Suppressor macrophage treated with lipopolysaccharide for 4 hours (primary cell): Measurements from ENCODE around the gene PPFIBP1.

Experiments used
- DNase-seq: peaks from one replicate; pipeline ENCODE4 v3.0.0-alpha.2; 2020

Gene PPFIBP1

GRCh38 chr12:27523642-27524493, at the start of gene PPFIBP1:
TSS of gene PPFIBP1 (plus strand) at chr12:27524206. CDS start at chr12:27633397, 109,191 bp downstream.
- peak; percentile 98 for DNase-seq

GRCh38 chr12:27474344-27474743, 49.7 kb upstream of the PPFIBP1 start:
- DNase-seq: no peak

- DNase-seq: no peak
Measured at GRCh38 chr12:27477049-27477448, 47.0 kb upstream of the PPFIBP1 start.

- DNase-seq: no peak
Measured at GRCh38 chr12:27478949-27479348, 45.1 kb upstream of the PPFIBP1 start.

GRCh38 chr12:27480016-27480415, 44.0 kb upstream of the PPFIBP1 start:
- peak; percentile 12 for DNase-seq

GRCh38 chr12:27486961-27487360, 37.0 kb upstream of the PPFIBP1 start:
- no peak for DNase-seq

- DNase-seq: no peak
Measured at GRCh38 chr12:27488479-27488878, 35.5 kb upstream of the PPFIBP1 start.

GRCh38 chr12:27491226-27491625, 32.8 kb upstream of the PPFIBP1 start:
- no peak for DNase-seq

GRCh38 chr12:27493260-27493940, 30.6 kb upstream of the PPFIBP1 start:
- DNase-seq: no peak

GRCh38 chr12:27497446-27497845, 26.6 kb upstream of the PPFIBP1 start:
- DNase-seq: no peak

GRCh38 chr12:27498149-27498548, 25.9 kb upstream of the PPFIBP1 start:
- no peak for DNase-seq

- no peak for DNase-seq
Measured at GRCh38 chr12:27498761-27499160, 25.2 kb upstream of the PPFIBP1 start.

- DNase-seq: no peak
Measured at GRCh38 chr12:27499377-27499776, 24.6 kb upstream of the PPFIBP1 start.

GRCh38 chr12:27500546-27500945, 23.5 kb upstream of the PPFIBP1 start:
- DNase-seq: no peak

GRCh38 chr12:27502021-27502435, 22.0 kb upstream of the PPFIBP1 start:
- DNase-seq: no peak

GRCh38 chr12:27504507-27504906, 19.5 kb upstream of the PPFIBP1 start:
- no peak for DNase-seq

GRCh38 chr12:27505109-27505508, 18.9 kb upstream of the PPFIBP1 start:
- DNase-seq: no peak

- no peak for DNase-seq
Measured at GRCh38 chr12:27505761-27506160, 18.2 kb upstream of the PPFIBP1 start.

GRCh38 chr12:27506645-27507189, 17.3 kb upstream of the PPFIBP1 start:
- no peak for DNase-seq

- no peak for DNase-seq
Measured at GRCh38 chr12:27508736-27509431, 15.1 kb upstream of the PPFIBP1 start.

- DNase-seq: no peak
Measured at GRCh38 chr12:27511031-27511722, 12.8 kb upstream of the PPFIBP1 start.

- no peak for DNase-seq
Measured at GRCh38 chr12:27511723-27512045, 12.3 kb upstream of the PPFIBP1 start.
